ENCODE results near the gene PRSS38.

PRSS38 gene

DNA sequence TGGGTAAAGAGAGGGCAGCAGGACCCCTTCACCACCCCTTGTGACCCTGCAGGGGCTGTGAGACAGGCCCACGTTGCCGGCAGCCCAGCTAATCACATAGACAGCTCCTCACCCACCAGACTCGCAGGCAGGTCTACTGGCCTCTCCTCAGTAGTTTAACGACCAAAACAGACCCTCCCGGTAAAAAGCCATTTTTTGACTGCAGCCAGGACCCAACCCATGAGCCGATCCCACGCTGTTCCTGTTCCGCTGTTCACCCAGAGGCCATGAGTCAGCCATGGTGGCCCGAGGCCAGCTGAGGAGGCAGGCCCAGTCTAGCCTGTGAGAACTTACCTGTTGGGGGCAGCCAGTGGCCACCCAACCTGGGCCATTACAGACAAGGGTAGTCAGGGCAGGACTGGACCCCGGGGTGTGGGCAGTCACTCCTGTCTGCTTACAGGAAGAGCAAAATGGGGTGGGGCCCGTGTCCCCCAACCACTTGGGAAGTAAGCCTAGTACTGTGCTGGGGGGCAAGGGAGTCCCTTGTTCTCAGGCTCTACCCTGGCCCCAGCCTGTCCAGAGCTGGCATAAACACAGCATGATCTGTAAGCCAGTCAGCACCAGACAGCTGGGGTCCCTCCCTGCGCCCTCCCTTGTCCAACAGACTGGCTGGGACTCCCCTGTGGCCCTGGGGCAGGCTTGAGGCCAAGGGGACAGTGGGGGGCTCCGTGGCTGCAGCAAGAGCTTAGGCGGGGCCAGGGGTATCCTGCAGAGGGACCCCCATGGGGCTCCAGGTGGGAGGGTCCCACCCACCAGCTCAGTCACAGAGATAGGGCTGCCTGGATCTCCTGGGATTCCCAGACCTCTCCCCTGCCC, 70.4 kb downstream of the PRSS38 start:
- DNase-seq (ENCODE audit: low read depth), result peak; percentile 14

GRCh38 chr1:227886503-227886961, 71.1 kb downstream of the PRSS38 start:
- no peak for DNase-seq (ENCODE audit: low read depth)

- DNase-seq (ENCODE audit: low read depth), result no peak
These were observed 71.7 kb downstream of the PRSS38 start for GRCh38 chr1:227886993-227887696.

DNA sequence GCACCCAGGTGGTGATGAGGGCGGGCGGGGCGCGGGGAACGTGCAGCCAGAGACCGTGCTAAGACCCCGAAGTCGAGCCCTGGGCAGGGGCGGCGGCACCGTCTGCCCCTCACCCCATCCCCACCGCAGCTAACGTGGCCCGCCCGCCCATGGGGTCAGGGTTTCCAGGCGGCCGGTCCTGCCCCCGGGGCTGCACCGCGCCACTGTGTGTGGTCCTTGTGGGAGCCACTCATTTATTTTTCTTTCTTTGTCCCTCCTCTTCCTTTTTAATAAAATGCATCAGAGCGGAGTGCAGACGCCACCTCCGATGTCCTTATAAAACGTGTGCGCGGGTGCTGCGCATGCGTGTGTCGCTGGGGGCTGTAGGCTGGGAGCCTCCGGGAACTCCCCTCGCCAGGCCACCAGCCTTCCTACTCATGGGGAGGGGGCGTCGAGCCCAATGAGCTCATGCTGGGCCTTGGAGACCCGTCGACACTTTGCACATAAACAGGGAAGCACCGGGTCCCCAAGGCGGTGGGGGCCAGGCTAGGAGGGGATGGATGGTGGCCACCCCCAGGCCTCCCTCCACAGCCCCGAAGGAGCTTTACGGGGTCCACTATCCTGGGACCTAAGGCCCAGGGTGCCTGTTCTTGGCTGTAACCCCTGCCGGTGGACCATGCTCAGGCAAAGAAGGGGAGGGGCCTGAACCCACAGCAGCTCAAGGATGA, 72.4 kb downstream of the PRSS38 start:
- no peak for DNase-seq (ENCODE audit: low read depth)

- DNase-seq (ENCODE audit: low read depth), result no peak
These were observed 73.0 kb downstream of the PRSS38 start for GRCh38 chr1:227888404-227889046.

DNA sequence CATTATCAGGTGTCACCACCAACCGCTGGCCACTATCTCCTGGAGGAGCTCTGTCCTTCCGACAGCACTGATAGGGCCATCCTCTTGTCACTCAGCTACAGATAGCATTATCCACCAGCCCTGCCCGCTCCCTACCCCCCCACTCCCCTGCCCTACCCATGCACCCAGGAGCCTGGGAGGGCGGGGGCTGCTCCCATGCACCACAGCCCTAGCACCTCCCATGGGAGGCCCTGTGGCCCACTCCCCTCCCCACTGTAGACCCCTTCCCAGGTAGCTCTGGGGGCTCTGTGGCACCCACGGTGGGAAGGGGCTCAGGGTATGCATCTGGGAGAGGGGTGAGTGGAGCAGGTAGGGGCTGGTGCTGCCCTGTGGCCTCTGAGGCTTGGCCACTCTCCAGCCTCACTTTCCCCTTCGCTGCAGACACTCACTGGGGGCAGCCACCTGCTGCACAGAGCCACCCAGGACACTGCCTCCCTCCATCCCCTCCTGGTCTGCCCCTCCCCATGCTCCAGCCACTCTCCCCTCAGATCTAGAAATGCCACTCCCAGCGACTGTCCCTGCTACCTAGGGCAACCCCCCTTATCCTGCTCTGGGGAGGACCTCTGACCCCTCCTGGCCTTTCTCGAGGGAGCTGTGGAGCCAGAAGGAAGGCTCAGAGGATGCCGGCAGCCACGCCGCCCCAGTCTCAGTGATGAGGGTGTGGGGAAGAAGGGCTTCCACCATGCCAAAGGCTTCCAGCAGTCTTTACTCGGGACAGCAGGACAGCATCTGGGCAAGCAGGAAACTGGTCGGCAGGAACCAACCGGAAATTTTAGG, 73.8 kb downstream of the PRSS38 start:
- no peak for DNase-seq (ENCODE audit: low read depth)

- DNase-seq (ENCODE audit: low read depth), result no peak
These were observed 74.5 kb downstream of the PRSS38 start for GRCh38 chr1:227889863-227890405.

DNA sequence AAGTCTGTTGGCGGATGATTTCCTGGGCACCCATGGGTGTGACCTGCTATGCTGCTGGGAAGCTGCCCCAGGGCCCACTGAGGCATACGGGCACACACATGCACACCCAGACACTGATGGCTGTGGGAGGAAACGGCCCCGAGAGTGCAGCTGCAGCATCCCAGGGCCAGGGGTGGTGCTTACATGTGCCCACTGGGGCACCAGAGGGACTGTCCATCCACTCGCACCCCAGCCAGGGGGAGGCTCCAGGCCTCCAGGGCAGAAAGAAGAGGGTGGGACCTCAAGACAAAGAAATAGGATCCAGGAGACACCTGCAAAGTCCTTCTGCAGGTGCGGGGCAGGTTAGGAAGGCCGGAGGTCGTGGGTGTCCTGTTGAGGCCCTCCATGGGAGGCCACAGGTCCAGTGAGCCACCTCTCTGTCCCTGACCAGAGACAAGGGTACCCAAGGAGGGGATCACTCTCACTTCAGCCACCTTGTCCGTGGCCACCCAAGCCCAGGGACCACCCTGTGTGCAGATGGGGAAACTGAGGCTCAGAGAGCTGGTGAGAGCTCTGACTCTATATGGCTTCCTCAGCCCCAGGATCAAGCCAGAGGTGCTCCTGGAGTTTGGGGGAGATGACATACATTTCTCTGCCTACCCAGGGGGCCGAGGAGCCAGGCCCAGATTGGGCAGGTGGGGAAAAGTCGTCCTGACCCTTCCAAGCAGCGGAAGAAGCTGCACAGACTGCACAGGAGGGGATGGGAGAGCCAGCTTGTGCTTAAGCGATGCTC, 75.2 kb downstream of the PRSS38 start:
- no peak for DNase-seq (ENCODE audit: low read depth)

- DNase-seq (ENCODE audit: low read depth), result no peak
These were observed 75.9 kb downstream of the PRSS38 start for GRCh38 chr1:227891223-227891954.

- no peak for DNase-seq (ENCODE audit: low read depth)
These were observed 76.5 kb downstream of the PRSS38 start for GRCh38 chr1:227891955-227892488.

- no peak for DNase-seq (ENCODE audit: low read depth)
These were observed 77.2 kb downstream of the PRSS38 start for GRCh38 chr1:227892489-227893299.

GRCh38 chr1:227893300-227893948, 77.9 kb downstream of the PRSS38 start:
- no peak for DNase-seq (ENCODE audit: low read depth)

DNA sequence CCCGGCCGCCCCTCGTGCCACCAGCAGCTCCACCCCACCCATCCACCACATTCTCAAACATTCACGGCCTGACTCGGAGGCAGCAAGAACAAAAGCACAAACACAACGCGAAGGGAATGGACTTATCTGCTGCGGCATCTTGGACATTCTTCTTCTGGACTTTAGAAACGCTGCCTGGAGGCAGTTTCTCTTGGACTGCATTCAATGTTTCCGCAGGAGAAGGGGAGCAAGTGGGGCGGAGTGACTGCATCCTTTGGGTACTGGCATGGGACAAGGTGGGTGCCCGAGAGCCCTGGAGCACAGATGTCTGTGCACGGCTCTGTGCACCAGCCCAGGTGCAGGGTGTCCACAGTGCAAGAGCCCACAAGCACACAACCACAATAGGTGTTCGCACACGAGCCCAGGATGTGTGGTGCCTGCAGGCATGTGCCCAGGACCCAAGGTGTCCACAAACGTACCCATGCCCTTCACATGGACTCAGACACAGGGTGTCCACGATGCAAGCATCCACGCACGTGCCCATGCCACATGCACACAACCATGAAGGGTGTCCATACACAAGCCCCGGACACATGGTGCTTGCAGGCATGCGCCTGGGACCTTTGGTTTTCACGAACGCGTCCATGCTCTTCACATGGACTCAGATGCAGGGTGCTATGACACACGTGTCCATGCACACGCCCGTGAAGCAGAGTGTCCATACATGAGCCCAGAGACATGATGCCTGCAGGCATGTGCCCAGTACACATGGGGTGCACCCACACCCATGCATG, 78.7 kb downstream of the PRSS38 start:
- no peak for DNase-seq (ENCODE audit: low read depth)

DNA sequence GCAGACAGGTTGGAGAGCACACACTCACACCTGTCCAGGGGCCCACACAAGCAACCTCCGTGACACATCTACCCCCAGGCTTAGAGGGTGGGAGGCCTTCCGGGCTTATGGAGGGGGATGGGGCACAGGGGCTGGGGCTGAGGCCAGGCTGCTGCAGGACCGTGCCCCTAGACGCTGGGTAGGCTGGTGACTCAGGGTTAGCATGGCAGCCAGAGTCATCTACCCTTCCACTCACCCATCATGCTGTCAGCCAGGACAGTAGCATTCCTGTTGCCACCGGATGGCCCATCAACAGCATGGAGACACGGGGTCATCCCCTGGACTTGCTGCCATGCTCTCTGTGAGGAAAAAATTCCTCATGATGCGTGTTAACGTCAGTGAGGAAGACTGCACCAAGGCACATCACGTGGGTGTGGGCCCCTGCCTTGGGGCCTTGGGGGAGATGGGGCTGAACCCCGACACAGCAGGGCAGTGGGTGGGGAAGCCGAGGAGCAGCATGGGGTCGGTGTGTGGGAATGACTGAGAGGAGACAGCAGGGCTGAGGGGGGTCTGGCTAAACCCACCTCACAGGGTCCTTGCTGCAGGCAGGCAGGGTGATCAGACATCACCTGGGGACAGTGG, 79.5 kb downstream of the PRSS38 start:
- no peak for DNase-seq (ENCODE audit: low read depth)

Measured in GM04504 (cell line).